Natural killer cell (primary cell): ENCODE data around the gene BRSK1. TPM values are rescaled to one million over a fixed set of nuclear protein-coding genes. Genes with fewer than 3 reads are reported as not detected.

ENCODE experiments used
- ATAC-seq, 3 donors: fragments of 150-1000 bp in 2 of 3; fragments of 200-7000 bp in 1 of 3; cut with Tn5 transposase; 1 replicate in 1 of 3; 2 replicates in 2 of 3; pipeline ENCODE4 v1.10.0; 2021; ENCODE audit warnings: mild to moderate bottlenecking in 2 of 3, moderate library complexity in 2 of 3
- DNase-seq, 2 donors: peaks; one replicate each; pipeline versions ENCODE4 v3.0.0 to v3.0.0-alpha.2; 2013 to 2021; ENCODE audit warnings: mixed read lengths in 1 of 2
- H3K27ac ChIP-seq: one replicate; pipeline ENCODE4 v1.5.1; 2013; ENCODE audit warnings: mild to moderate bottlenecking, low read length
- H3K27me3 ChIP-seq: one replicate; pipeline ENCODE4 v1.6.1; 2013; ENCODE audit warnings: low read length; ENCODE audit not compliant: control insufficient read depth, insufficient read depth
- H3K36me3 ChIP-seq: one replicate; pipeline ENCODE4 v1.6.1; 2013; ENCODE audit warnings: low read length; ENCODE audit not compliant: control insufficient read depth, insufficient read depth
- H3K4me1 ChIP-seq: one replicate; pipeline ENCODE4 v1.6.1; 2013; ENCODE audit warnings: low read length; ENCODE audit not compliant: control insufficient read depth, insufficient read depth
- H3K4me3 ChIP-seq: one replicate; pipeline ENCODE4 v1.5.1; 2013; ENCODE audit warnings: low read length
- H3K9me3 ChIP-seq: one replicate; pipeline ENCODE4 v1.6.1; 2013; ENCODE audit warnings: low read length; ENCODE audit not compliant: control insufficient read depth, insufficient read depth
- H3K27ac Mint-ChIP-seq, 2 donors: one replicate each; pipeline ENCODE4 v1.8.0; 2022; ENCODE audit warnings: mild to moderate bottlenecking in 2 of 2, mixed read lengths in 2 of 2, moderate library complexity in 1 of 2
- H3K27me3 Mint-ChIP-seq, 2 donors: one replicate each; pipeline ENCODE4 v1.8.0; 2022; ENCODE audit warnings: low read depth in 2 of 2, mixed read lengths in 2 of 2
- H3K36me3 Mint-ChIP-seq: one replicate; pipeline ENCODE4 v1.8.0; 2022; ENCODE audit warnings: mixed read lengths
- H3K4me1 Mint-ChIP-seq, 2 donors: one replicate each; pipeline ENCODE4 v1.8.0; 2022; ENCODE audit warnings: mixed read lengths in 2 of 2
- H3K4me3 Mint-ChIP-seq: one replicate; pipeline ENCODE4 v1.8.0; 2022; ENCODE audit warnings: mild to moderate bottlenecking, moderate library complexity, mixed read lengths
- H3K9me3 Mint-ChIP-seq, 2 donors: one replicate each; pipeline ENCODE4 v1.8.0; 2022; ENCODE audit warnings: mixed read lengths in 2 of 2
- CTCF ChIP-seq: fragments of 200-600 bp; IDR thresholded peaks from one replicate; pipeline ENCODE4 v1.8.0; 2022; ENCODE audit warnings: antibody characterized with exemption
- WGBS: methylation state at CpG from one replicate; pipeline ENCODE4 v1.1.7; 2013; ENCODE audit warnings: missing lambda C conversion rate; ENCODE audit not compliant: insufficient coverage; 5-methylcytosine and 5-hydroxymethylcytosine counted together
- intact Hi-C: fragments of 100-400 bp; cut with micrococcal nuclease; formaldehyde crosslinking; loops from one replicate; pipeline ENCODE4 v1.14.2; 2022
- total RNA-seq, 4 donors: library from RNA; stranded (reverse); fragments of 120-200 nt in 1 of 4; gene quantifications; one replicate each; pipeline versions ENCODE4 v1.2.3 to v1.2.4, GENCODE V29; 2013 to 2022

The BRSK1 gene
- total RNA-seq = 1 to 10 TPM; 6.0 to 9.8 (median 6.5) TPM
- total RNA-seq (2013) = 2.5 TPM

GRCh38 chr19:55283548-55284377, at the start of gene BRSK1:
Gene BRSK1, plus strand, starts transcription at chr19:55283997. Its CDS starts 446 bp downstream, at chr19:55284443.
- Mint-ChIP-seq H3K27ac (peak within 1 kb of the TSS; percentile 32 to 71), H3K4me1 (peaks cover 28 to 32% of the 10 kb centered on the region in 2 donors)
- no peak within 1 kb of the TSS for H3K27ac ChIP-seq

GRCh38 chr19:55238030-55238429, 45.8 kb upstream of the BRSK1 start:
- no peak overlapping the region for H3K4me3 ChIP-seq
- peaks cover 89% of the 10 kb centered on the region for H3K36me3 ChIP-seq
- H3K27ac ChIP-seq = no peak overlapping the region
- H3K27me3 ChIP-seq = no peaks in the 10 kb centered on the region
- H3K9me3 Mint-ChIP-seq = no peaks in the 10 kb centered on the region
- intact Hi-C loops = no loop called here
- H3K27ac Mint-ChIP-seq = no peak overlapping the region
- H3K4me3 Mint-ChIP-seq = no peak overlapping the region
- TF ChIP-seq CTCF = no peak
- no peak for DNase-seq
- H3K27me3 Mint-ChIP-seq = no peaks in the 10 kb centered on the region
- H3K4me1 Mint-ChIP-seq = peaks cover 17% of the 10 kb centered on the region in 2 donors
- peaks cover 22% of the 10 kb centered on the region for H3K36me3 Mint-ChIP-seq
- H3K9me3 ChIP-seq = no peaks in the 10 kb centered on the region
- WGBS = 96% methylated on average over 8 of the region's 8 CpGs
- H3K4me1 ChIP-seq = no peaks in the 10 kb centered on the region
- no peak for ATAC-seq

More at GRCh38 chr19:55283548-55284377, at the start of gene BRSK1:
- Histone ChIP-seq H3K9me3 (no peaks in the 10 kb centered on the region), H3K4me1 (peaks cover 23% of the 10 kb centered on the region), H3K27me3 (no peaks in the 10 kb centered on the region), H3K4me3 (no peak within 1 kb of the TSS), H3K36me3 (no peaks in the 10 kb centered on the region)
- ATAC-seq = no peak
- WGBS = 13% methylated on average over 27 of the region's 44 CpGs
- peak; percentile 31 to 67 for DNase-seq
- Mint-ChIP-seq H3K27me3 (peaks cover 0 to 7% of the 10 kb centered on the region in 2 donors), H3K9me3 (no peaks in the 10 kb centered on the region), H3K4me3 (peak within 1 kb of the TSS; percentile 69), H3K36me3 (no peaks in the 10 kb centered on the region)
- no peak for TF ChIP-seq CTCF
- intact Hi-C loops = no loop called here

GRCh38 chr19:55239004-55239403, 44.8 kb upstream of the BRSK1 start:
- H3K36me3 ChIP-seq = peaks cover 89% of the 10 kb centered on the region
- H3K4me1 ChIP-seq = no peaks in the 10 kb centered on the region
- ATAC-seq = no peak
- 94% methylated on average over 12 of the region's 12 CpGs for WGBS
- Mint-ChIP-seq H3K27me3 (no peaks in the 10 kb centered on the region), H3K36me3 (peaks cover 20% of the 10 kb centered on the region), H3K4me3 (no peak overlapping the region), H3K9me3 (no peaks in the 10 kb centered on the region), H3K4me1 (peaks cover 11 to 17% of the 10 kb centered on the region in 2 donors), H3K27ac (no peak overlapping the region)
- no peak overlapping the region for H3K27ac ChIP-seq
- no peaks in the 10 kb centered on the region for H3K9me3 ChIP-seq
- H3K4me3 ChIP-seq = no peak overlapping the region
- no peaks in the 10 kb centered on the region for H3K27me3 ChIP-seq
- DNase-seq = no peak
- TF ChIP-seq CTCF = no peak
- intact Hi-C loops = no loop called here

GRCh38 chr19:55240713-55241020, 43.1 kb upstream of the BRSK1 start:
- Mint-ChIP-seq H3K36me3 (peaks cover 7% of the 10 kb centered on the region), H3K9me3 (no peaks in the 10 kb centered on the region), H3K27me3 (no peaks in the 10 kb centered on the region), H3K27ac (no peak overlapping the region), H3K4me3 (no peak overlapping the region), H3K4me1 (peaks cover 5 to 12% of the 10 kb centered on the region in 2 donors)
- ATAC-seq (no peak), DNase-seq (no peak)
- Histone ChIP-seq H3K4me3 (no peak overlapping the region), H3K27me3 (no peaks in the 10 kb centered on the region), H3K4me1 (no peaks in the 10 kb centered on the region), H3K9me3 (no peaks in the 10 kb centered on the region), H3K36me3 (peaks cover 94% of the 10 kb centered on the region), H3K27ac (no peak overlapping the region)
- WGBS = 94% methylated on average over 3 of the region's 6 CpGs
- intact Hi-C loops = no loop called here
- TF ChIP-seq CTCF = no peak
